IMR-90 (cell line): ENCODE data around the gene PDE4B. TPM values are rescaled to one million over a fixed set of nuclear protein-coding genes. Genes with fewer than 3 reads are reported as not detected.

ENCODE experiments used
- ATAC-seq: fragments of 200-7000 bp; cut with Tn5 transposase; 2 replicates; pipeline ENCODE4 v1.9.1; 2020; ENCODE audit warnings: low read depth, mild to moderate bottlenecking, moderate library complexity
- BruUV-seq: library from RNA; stranded (reverse); fragments of 400-500 nt; replicated peaks from 2 replicates; lab custom pipeline; 2021; lab: Mats Ljungman, UMichigan
- CTCF ChIA-PET: fragments of 300-600 bp; formaldehyde crosslinking; extraction: SDS; loops from one replicate; lab custom pipeline; 2021; ENCODE audit warnings: antibody characterized with exemption; lab: Yijun Ruan, JAX
- POLR2A ChIA-PET: fragments of 300-600 bp; sonication (Branson Sonifier 250); formaldehyde crosslinking; loops from one replicate; lab custom pipeline; 2022; ENCODE audit warnings: antibody characterized with exemption; ENCODE audit not compliant: unreplicated experiment; lab: Charles Lee
- DNase-seq: peaks from one replicate; pipeline ENCODE4 v3.0.0; 2013
- H2AFZ ChIP-seq: replicated peaks from 2 replicates; pipeline ENCODE3; 2013; ENCODE audit warnings: low read length, mild to moderate bottlenecking; ENCODE audit not compliant: poor library complexity
- H2AK5ac ChIP-seq: 2 replicates; pipeline ENCODE4 v1.6.1; 2013; ENCODE audit warnings: low read depth, low read length, inconsistent platforms
- H2AK9ac ChIP-seq: replicated peaks from 2 replicates; pipeline ENCODE3; 2013; ENCODE audit warnings: mild to moderate bottlenecking, low read depth, low read length, moderate library complexity; ENCODE audit not compliant: poor library complexity
- H2BK120ac ChIP-seq: 2 replicates; pipeline ENCODE4 v1.6.1; 2013; ENCODE audit warnings: low read depth, low read length, inconsistent platforms
- H2BK15ac ChIP-seq: 3 replicates; pipeline ENCODE4 v1.6.1; 2013; ENCODE audit warnings: low read depth, low read length, inconsistent platforms
- H2BK20ac ChIP-seq: 2 replicates; pipeline ENCODE4 v1.6.1; 2013; ENCODE audit warnings: low read depth, mild to moderate bottlenecking, inconsistent platforms, low read length, moderate library complexity
- H2BK5ac ChIP-seq: 2 replicates; pipeline ENCODE4 v1.6.1; 2013; ENCODE audit warnings: mild to moderate bottlenecking, low read depth, low read length, inconsistent platforms; ENCODE audit not compliant: poor library complexity, severe bottlenecking
- H3K14ac ChIP-seq: replicated peaks from 2 replicates; pipeline ENCODE4 v1.6.1; 2013; ENCODE audit warnings: low read depth, low read length, inconsistent platforms
- H3K18ac ChIP-seq: 2 replicates; pipeline ENCODE4 v1.6.1; 2013; ENCODE audit warnings: low read depth, low read length, control low read depth
- H3K23ac ChIP-seq: 2 replicates; pipeline ENCODE4 v1.6.1; 2013; ENCODE audit warnings: low read depth, low read length, inconsistent platforms
- H3K27ac ChIP-seq: 2 replicates; pipeline ENCODE4 v1.5.1; 2013; ENCODE audit warnings: mild to moderate bottlenecking, control low read depth, low read length; ENCODE audit not compliant: insufficient read depth
- H3K27me3 ChIP-seq: 2 replicates; pipeline ENCODE4 v1.6.1; 2013; ENCODE audit warnings: low read length; ENCODE audit not compliant: control insufficient read depth, insufficient read depth
- H3K36me3 ChIP-seq: 2 replicates; pipeline ENCODE4 v1.6.1; 2013; ENCODE audit warnings: low read length, mixed read lengths; ENCODE audit not compliant: control insufficient read depth, insufficient read depth
- H3K4ac ChIP-seq: 2 replicates; pipeline ENCODE4 v1.6.1; 2013; ENCODE audit warnings: low read depth, low read length, inconsistent platforms
- H3K4me1 ChIP-seq: 2 replicates; pipeline ENCODE4 v1.6.1; 2013; ENCODE audit warnings: low read length, mixed read lengths; ENCODE audit not compliant: control insufficient read depth, insufficient read depth
- H3K4me2 ChIP-seq: 2 replicates; pipeline ENCODE4 v1.6.1; 2013; ENCODE audit warnings: low read depth, mild to moderate bottlenecking, control low read depth, low read length, moderate library complexity
- H3K4me3 ChIP-seq: 2 replicates; pipeline ENCODE4 v1.5.1; 2013; ENCODE audit warnings: low read depth, mild to moderate bottlenecking, control low read depth, low read length, moderate library complexity; ENCODE audit not compliant: insufficient read depth
- H3K56ac ChIP-seq: 2 replicates; pipeline ENCODE4 v1.6.1; 2013; ENCODE audit warnings: low read length, inconsistent platforms; ENCODE audit not compliant: insufficient read depth; ENCODE audit errors: extremely low read depth
- H3K79me1 ChIP-seq, 2 experiments: 2 replicates each; pipeline ENCODE4 v1.6.1; 2013; ENCODE audit warnings: low read length in 2 of 2, inconsistent platforms in 1 of 2, low read depth in 1 of 2
- H3K9ac ChIP-seq: 2 replicates; pipeline ENCODE4 v1.6.1; 2013; ENCODE audit warnings: low read depth, low read length, control low read depth
- H3K9me1 ChIP-seq: 2 replicates; pipeline ENCODE4 v1.6.1; 2013; ENCODE audit warnings: low read length, inconsistent platforms; ENCODE audit not compliant: insufficient read depth
- H3K9me3 ChIP-seq: 2 replicates; pipeline ENCODE4 v1.6.1; 2013; ENCODE audit warnings: low read length; ENCODE audit not compliant: control insufficient read depth, insufficient read depth
- H4K20me1 ChIP-seq: 2 replicates; pipeline ENCODE4 v1.6.1; 2013; ENCODE audit warnings: low read length, inconsistent platforms; ENCODE audit not compliant: insufficient read depth
- H4K5ac ChIP-seq: 2 replicates; pipeline ENCODE4 v1.6.1; 2013; ENCODE audit warnings: mild to moderate bottlenecking, low read depth, low read length, control low read depth
- H4K8ac ChIP-seq, 2 experiments: 2 replicates each; pipeline ENCODE4 v1.6.1; 2013; ENCODE audit warnings: low read depth in 2 of 2, low read length in 2 of 2, control low read depth in 1 of 2, inconsistent platforms in 1 of 2
- H4K91ac ChIP-seq: 2 replicates; pipeline ENCODE4 v1.6.1; 2013; ENCODE audit warnings: low read depth, low read length, inconsistent platforms; ENCODE audit not compliant: insufficient read depth
- BHLHE40 ChIP-seq: fragments of 150-350 bp; IDR thresholded peaks from 2 replicates; pipeline ENCODE4 v1.6.1; 2016; ENCODE audit warnings: mild to moderate bottlenecking, low read depth, low read length
- CHD1 ChIP-seq: IDR thresholded peaks from 2 replicates; pipeline ENCODE4 v1.6.1; 2012; ENCODE audit warnings: low read depth, low read length, improper control_type of control experiment
- CTCF ChIP-seq: conservative IDR thresholded peaks from 2 replicates; pipeline ENCODE4 v1.5.1; 2012; ENCODE audit warnings: mild to moderate bottlenecking, low read depth, low read length, improper control_type of control experiment
- ELK1 ChIP-seq: fragments of 150-350 bp; IDR thresholded peaks from 2 replicates; pipeline ENCODE4 v1.6.1; 2016; ENCODE audit warnings: low read depth, mild to moderate bottlenecking, low read length, moderate library complexity, borderline replicate concordance
- FOS ChIP-seq: fragments of 150-350 bp; IDR thresholded peaks from 2 replicates; pipeline ENCODE4 v1.6.1; 2016; ENCODE audit warnings: low read depth, low read length
- MAFK ChIP-seq: IDR thresholded peaks from 2 replicates; pipeline ENCODE4 v1.6.1; 2012; ENCODE audit warnings: low read depth, low read length, improper control_type of control experiment
- MAZ ChIP-seq: IDR thresholded peaks from 2 replicates; pipeline ENCODE4 v1.6.1; 2012; ENCODE audit warnings: low read depth, mild to moderate bottlenecking, low read length, improper control_type of control experiment, moderate library complexity, borderline replicate concordance
- MXI1 ChIP-seq: IDR thresholded peaks from 2 replicates; pipeline ENCODE4 v1.6.1; 2012; ENCODE audit warnings: low read depth, mild to moderate bottlenecking, low read length, moderate library complexity, borderline replicate concordance
- NFE2L2 ChIP-seq: fragments of 150-350 bp; IDR thresholded peaks from 2 replicates; pipeline ENCODE4 v1.6.1; 2016; ENCODE audit warnings: low read depth, mild to moderate bottlenecking, low read length
- POLR2A ChIP-seq: IDR thresholded peaks from 2 replicates; pipeline ENCODE4 v1.6.1; 2012; ENCODE audit warnings: mild to moderate bottlenecking, low read depth, low read length
- RAD21 ChIP-seq: IDR thresholded peaks from 2 replicates; pipeline ENCODE4 v1.6.1; 2012; ENCODE audit warnings: low read length, improper control_type of control experiment
- RCOR1 ChIP-seq: IDR thresholded peaks from 2 replicates; pipeline ENCODE4 v1.6.1; 2012; ENCODE audit warnings: mild to moderate bottlenecking, low read length, improper control_type of control experiment; ENCODE audit not compliant: insufficient replicate concordance
- RFX5 ChIP-seq: IDR thresholded peaks from 2 replicates; pipeline ENCODE4 v1.8.0; 2012; ENCODE audit warnings: low read depth, mild to moderate bottlenecking, low read length, moderate library complexity
- SMC3 ChIP-seq: fragments of 150-350 bp; IDR thresholded peaks from 2 replicates; pipeline ENCODE4 v1.6.1; 2016; ENCODE audit warnings: low read depth, mild to moderate bottlenecking, antibody characterized with exemption, low read length, moderate library complexity
- USF2 ChIP-seq: fragments of 150-350 bp; IDR thresholded peaks from 2 replicates; pipeline ENCODE4 v1.6.1; 2017; ENCODE audit warnings: mild to moderate bottlenecking, antibody characterized with exemption, low read length, low read depth
- WGBS, 2 experiments: methylation state at CpG; one replicate each; pipeline versions ENCODE4 v1.1.5 to v1.1.7; 2013; ENCODE audit warnings: missing lambda C conversion rate in 2 of 2; ENCODE audit not compliant: insufficient read length in 1 of 2; ENCODE audit errors: extremely low coverage in 2 of 2; 5-methylcytosine and 5-hydroxymethylcytosine counted together
- dilution Hi-C: fragments of 300-500 bp; cut with HindIII; formaldehyde crosslinking; loops from one replicate; pipeline ENCODE4 v1.14.3; 2018; ENCODE audit warnings: low sequenced_read_pairs; ENCODE audit not compliant: unreplicated experiment
- in situ Hi-C: fragments of 300-500 bp; cut with MboI; formaldehyde crosslinking; loops from 3 replicates; pipeline ENCODE4 v1.14.3; 2019; ENCODE audit warnings: low sequenced_read_pairs, inconsistent platforms, mixed read lengths
- intact Hi-C: fragments of 100-400 bp; cut with micrococcal nuclease; formaldehyde crosslinking; loops from 2 replicates; pipeline ENCODE4 v1.10.0; 2022
- polyA plus RNA-seq, 3 experiments: library from polyadenylated mRNA; depleted of rRNA; stranded (reverse); fragments of >200 nt; gene quantifications; 2 replicates each; pipeline ENCODE4 v1.2.3, GENCODE V29; 2012; ENCODE audit warnings: low replicate concordance in 1 of 3
- total RNA-seq: library from RNA; depleted of rRNA; stranded (reverse); fragments of >200 nt; gene quantifications from 2 replicates; pipeline ENCODE4 v1.2.3, GENCODE V29; 2012

The PDE4B gene
- total and polyA plus RNA-seq, 2 of the 4 experiments (the other 2 are of a cell fraction), result 5.8 to 21.3 TPM

GRCh38 chr1:66278260-66279021 is 485.7 kb downstream of the PDE4B start:
- ATAC-seq (no peak), DNase-seq (no peak)
- peak overlapping the region; percentile 18; the same call in 1 of the 2 replicates for H3K18ac ChIP-seq
- no peaks in the 10 kb centered on the region for H3K9me3 ChIP-seq
- CTCF ChIA-PET, result no interaction called here
- H2BK20ac ChIP-seq, result no peak overlapping the region; the same call in 1 of the 2 replicates
- no peak overlapping the region for H3K4me3 ChIP-seq
- H3K4me2 ChIP-seq, result no peak overlapping the region
- no peak overlapping the region for H2BK5ac ChIP-seq
- H3K36me3 ChIP-seq, result no peaks in the 10 kb centered on the region
- H3K27ac ChIP-seq, result no peak overlapping the region
- H3K4me1 ChIP-seq, result peaks cover 10% of the 10 kb centered on the region
- H4K91ac ChIP-seq, result no peak overlapping the region
- no peak overlapping the region for H3K4ac ChIP-seq
- H3K9ac ChIP-seq, result no peak overlapping the region
- WGBS, 2 experiments, result 78% methylated on average over 4 of the region's 7 CpGs; no CpG with 5 or more reads in 1 of the 2 experiments
- intact Hi-C loops, result no loop called here
- peaks cover 5% of the 10 kb centered on the region for H3K9me1 ChIP-seq
- POLR2A ChIA-PET, result no interaction called here
- no peak overlapping the region for H3K56ac ChIP-seq
- in situ Hi-C loops, result no loop called here
- dilution Hi-C loops, result no loop called here
- H4K8ac ChIP-seq, result peak overlapping the region in 1 of 2 experiments; percentile 2; a peak in 1 of 4 replicates
- no peaks in the 10 kb centered on the region for H3K27me3 ChIP-seq
- no peaks in the 10 kb centered on the region for H3K79me1 ChIP-seq
- H4K20me1 ChIP-seq, result no peaks in the 10 kb centered on the region
- BruUV-seq, result no TSS peak
- peak overlapping the region; percentile 19; the same call in 2 of the 3 replicates for H2BK15ac ChIP-seq
- H3K23ac ChIP-seq, result no peak overlapping the region
- H2AFZ ChIP-seq, result no peak overlapping the region
- H2AK9ac ChIP-seq, result no peak overlapping the region
- no peak overlapping the region for H2AK5ac ChIP-seq
- H4K5ac ChIP-seq, result no peak overlapping the region
- no peak overlapping the region for H3K14ac ChIP-seq
- no peak overlapping the region for H2BK120ac ChIP-seq
- TF ChIP-seq RFX5 (no peak), USF2 (no peak), RCOR1 (no peak), MAZ (no peak), POLR2A (no peak), BHLHE40 (no peak), ELK1 (no peak), CTCF (no peak), MAFK (no peak), FOS (no peak), MXI1 (no peak), NFE2L2 (no peak), SMC3 (no peak), RAD21 (no peak), CHD1 (no peak)
